ES-I3 (cell line): Measurements from ENCODE around the gene NAALADL1.

Source experiments
- H3K36me3 ChIP-seq: 2 replicates; pipeline ENCODE4 v1.6.1; 2013; ENCODE audit warnings: mild to moderate bottlenecking, low read length, control low read depth, moderate library complexity; ENCODE audit not compliant: insufficient read depth
- H3K4me1 ChIP-seq: 2 replicates; pipeline ENCODE4 v1.6.1; 2013; ENCODE audit warnings: mild to moderate bottlenecking, control low read depth, low read length; ENCODE audit not compliant: insufficient read depth
- H3K9ac ChIP-seq: 2 replicates; pipeline ENCODE4 v1.6.1; 2013; ENCODE audit warnings: low read depth, mild to moderate bottlenecking, low read length, moderate library complexity
- H3K9me3 ChIP-seq: 2 replicates; pipeline ENCODE4 v1.6.1; 2013; ENCODE audit warnings: mild to moderate bottlenecking, low read length, moderate library complexity; ENCODE audit not compliant: control insufficient read depth, insufficient read depth

Gene NAALADL1

DNA sequence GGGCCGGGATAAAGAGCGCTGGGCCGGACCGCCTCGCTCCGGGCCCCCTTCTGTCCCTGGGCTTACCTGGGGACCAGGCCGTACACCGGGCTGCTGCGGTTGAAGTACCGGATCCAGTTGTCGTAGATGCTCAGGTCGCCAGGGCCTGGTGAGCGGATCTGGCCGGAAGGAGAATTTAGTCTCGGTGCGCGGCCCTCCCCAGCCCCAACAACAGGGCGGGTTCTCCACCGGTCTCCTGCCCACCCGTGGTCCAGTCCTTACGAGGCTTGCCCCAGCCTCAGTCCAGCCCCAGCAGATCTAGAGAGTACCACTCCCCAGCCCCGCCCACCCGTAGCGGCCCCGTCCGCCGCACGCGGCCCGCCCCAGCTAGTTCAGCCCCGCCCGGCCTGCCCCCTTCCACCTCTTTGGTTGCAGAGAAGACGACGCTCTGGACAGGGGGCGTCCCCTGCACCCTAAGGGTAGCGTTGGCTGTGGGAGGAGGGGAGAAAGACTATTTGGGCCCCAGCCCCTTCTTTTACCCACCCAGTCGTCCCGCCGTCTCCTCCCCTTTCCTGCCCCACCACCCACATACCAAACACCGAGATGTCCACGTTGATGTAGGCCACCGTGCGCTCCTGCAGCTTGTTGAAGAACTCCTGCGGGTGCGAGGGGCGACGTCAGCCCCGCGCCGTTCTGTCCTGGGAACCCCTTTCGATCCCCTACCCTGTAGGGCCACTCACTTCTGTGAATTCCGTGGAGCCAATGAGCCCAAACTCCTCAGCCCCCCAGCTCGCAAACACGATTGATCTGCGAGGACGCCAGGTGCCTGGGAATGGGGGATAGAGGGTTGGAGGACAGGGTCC lies 10.6 kb downstream of the NAALADL1 start:
- Histone ChIP-seq H3K9me3 (no peaks in the 10 kb centered on the region), H3K9ac (peak overlapping the region; percentile 30), H3K4me1 (no peaks in the 10 kb centered on the region), H3K36me3 (peaks cover 5% of the 10 kb centered on the region; the same call in 1 of the 2 replicates)

DNA sequence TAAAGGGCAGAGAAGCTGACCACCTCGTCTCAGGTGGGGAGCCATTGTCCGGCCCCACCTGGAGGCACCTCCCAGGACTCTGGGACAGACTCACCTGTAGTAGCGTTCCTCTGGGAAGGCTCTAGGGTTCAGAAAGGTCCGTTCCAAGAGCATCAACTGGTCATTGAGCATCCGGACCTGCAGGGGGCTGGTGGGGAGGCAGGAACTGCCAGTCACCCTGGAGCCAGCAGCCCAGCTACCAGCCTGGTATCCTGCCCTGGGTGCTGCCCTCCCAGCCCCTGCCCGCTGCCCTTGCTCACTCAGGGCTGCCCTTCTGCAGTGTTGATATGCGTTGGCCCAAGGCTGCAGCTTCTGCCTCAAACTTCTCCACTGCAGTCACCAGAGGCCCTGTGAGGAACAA lies 12.6 kb downstream of the NAALADL1 start:
- no peaks in the 10 kb centered on the region for H3K9me3 ChIP-seq
- H3K36me3 ChIP-seq: peaks cover 5% of the 10 kb centered on the region; the same call in 1 of the 2 replicates
- H3K4me1 ChIP-seq: no peaks in the 10 kb centered on the region
- H3K9ac ChIP-seq: no peak overlapping the region

DNA sequence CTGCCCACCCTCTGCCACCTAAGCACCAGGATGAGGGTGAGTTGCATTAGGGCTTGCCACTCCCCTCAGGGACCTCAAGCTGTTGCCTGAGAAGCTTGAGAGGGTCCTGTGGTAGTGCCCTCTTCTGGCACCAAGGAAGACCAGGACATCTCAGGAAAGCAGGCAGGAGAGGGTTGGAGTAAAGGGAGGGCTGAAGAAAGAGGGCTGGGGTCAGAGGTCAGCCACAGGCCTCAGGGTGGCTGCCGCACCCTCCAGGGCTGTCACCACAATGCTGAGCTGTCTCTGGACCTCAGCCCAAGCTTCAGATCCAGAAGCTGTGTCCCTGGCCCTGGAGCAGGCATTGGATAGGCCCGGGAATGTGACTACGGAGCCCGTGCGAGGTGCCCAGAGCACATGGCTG lies 13.3 kb downstream of the NAALADL1 start:
- Histone ChIP-seq H3K36me3 (peaks cover 5% of the 10 kb centered on the region; the same call in 1 of the 2 replicates), H3K9ac (no peak overlapping the region), H3K4me1 (no peaks in the 10 kb centered on the region), H3K9me3 (no peaks in the 10 kb centered on the region)

- H3K4me1 ChIP-seq: no peaks in the 10 kb centered on the region
- peaks cover 5% of the 10 kb centered on the region; the same call in 1 of the 2 replicates for H3K36me3 ChIP-seq
- no peaks in the 10 kb centered on the region for H3K9me3 ChIP-seq
- no peak overlapping the region for H3K9ac ChIP-seq
Measured at GRCh38 chr11:65043881-65044501, 14.4 kb downstream of the NAALADL1 start.

GRCh38 chr11:65042891-65043290 lies 15.5 kb downstream of the NAALADL1 start:
- Histone ChIP-seq H3K36me3 (peaks cover 5% of the 10 kb centered on the region; the same call in 1 of the 2 replicates), H3K9ac (no peak overlapping the region), H3K4me1 (no peaks in the 10 kb centered on the region), H3K9me3 (no peaks in the 10 kb centered on the region)

- Histone ChIP-seq H3K4me1 (no peaks in the 10 kb centered on the region), H3K36me3 (peaks cover 5% of the 10 kb centered on the region; the same call in 1 of the 2 replicates), H3K9me3 (no peaks in the 10 kb centered on the region), H3K9ac (peak within 1 kb of the TSS; percentile 64)
Measured at GRCh38 chr11:65040847-65041622, 17.3 kb downstream of the NAALADL1 start, which contains the start of gene SAC3D1. Gene SAC3D1 (plus strand): TSS chr11:65041210. CDS start chr11:65041293, 83 bp downstream.

DNA sequence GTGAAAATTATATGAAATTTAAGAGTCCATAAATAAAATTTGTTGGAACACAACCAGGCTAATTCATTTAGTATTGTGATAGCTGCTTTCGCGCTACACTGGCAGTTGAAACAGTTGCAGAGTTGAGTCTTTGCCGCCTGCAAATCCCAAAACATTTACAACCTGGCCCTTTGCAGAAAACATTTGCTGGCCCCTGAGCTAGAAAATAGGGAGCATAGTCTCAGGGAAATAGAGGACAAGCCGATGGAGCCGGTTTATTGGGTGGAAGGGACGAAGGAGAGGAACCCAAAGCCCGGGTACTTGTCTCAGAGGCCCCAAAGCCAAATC lies 17.9 kb downstream of the NAALADL1 start:
- Histone ChIP-seq H3K36me3 (peaks cover 5% of the 10 kb centered on the region; the same call in 1 of the 2 replicates), H3K9me3 (no peaks in the 10 kb centered on the region)

DNA sequence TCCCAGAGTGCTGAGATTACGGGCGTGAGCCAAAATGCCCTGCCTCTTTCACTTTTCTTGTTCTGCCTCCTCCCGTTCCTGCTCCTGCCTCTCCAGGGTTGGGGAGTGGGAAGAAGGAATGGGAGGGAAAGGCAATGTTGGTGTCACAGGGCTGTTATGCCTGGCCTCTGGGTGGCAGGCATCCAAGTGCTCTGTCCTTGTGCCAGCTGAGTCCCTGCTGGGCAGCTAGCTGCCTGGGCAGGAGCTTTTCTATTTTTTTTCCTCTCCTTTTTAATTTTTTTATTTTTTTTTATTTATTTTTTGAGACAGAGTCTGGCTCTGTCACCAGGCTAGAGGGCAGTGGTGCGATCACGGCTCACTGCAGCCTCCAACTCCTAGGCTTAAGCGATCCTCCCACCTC lies 21.4 kb downstream of the NAALADL1 start:
- no peaks in the 10 kb centered on the region for H3K9me3 ChIP-seq
- H3K36me3 ChIP-seq: no peaks in the 10 kb centered on the region; the same call in 1 of the 2 replicates
- no peak overlapping the region for H3K9ac ChIP-seq
- H3K4me1 ChIP-seq: no peaks in the 10 kb centered on the region

More for the DNA sequence above, 17.9 kb downstream of the NAALADL1 start:
- Histone ChIP-seq H3K9ac (peak overlapping the region; percentile 64), H3K4me1 (no peaks in the 10 kb centered on the region)

- Histone ChIP-seq H3K36me3 (no peaks in the 10 kb centered on the region; the same call in 1 of the 2 replicates), H3K4me1 (no peaks in the 10 kb centered on the region), H3K9ac (no peak overlapping the region), H3K9me3 (no peaks in the 10 kb centered on the region)
Measured at GRCh38 chr11:65035579-65035978, 22.8 kb downstream of the NAALADL1 start.

DNA sequence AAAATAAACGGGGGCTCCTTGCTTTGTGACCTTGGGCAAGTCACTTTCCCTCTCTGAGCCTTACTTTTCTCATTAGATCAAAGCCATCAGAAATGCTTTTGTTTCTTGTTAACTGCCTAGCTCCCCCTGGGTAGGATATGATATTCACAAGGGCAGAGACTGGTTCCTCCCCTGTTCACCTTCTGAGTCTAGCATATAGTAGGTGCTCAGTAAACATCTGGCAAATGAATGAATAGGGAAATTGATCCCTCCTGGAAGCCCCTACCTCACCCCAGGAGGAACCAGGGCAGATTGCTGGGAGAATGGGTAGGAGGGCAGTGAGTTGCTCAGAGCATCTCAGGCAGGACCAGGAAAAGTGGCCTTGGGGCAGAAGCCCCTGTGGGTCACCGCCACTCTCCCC lies 23.9 kb downstream of the NAALADL1 start:
- no peaks in the 10 kb centered on the region for H3K9me3 ChIP-seq
- H3K9ac ChIP-seq: no peak overlapping the region
- no peaks in the 10 kb centered on the region; the same call in 1 of the 2 replicates for H3K36me3 ChIP-seq
- no peaks in the 10 kb centered on the region for H3K4me1 ChIP-seq

DNA sequence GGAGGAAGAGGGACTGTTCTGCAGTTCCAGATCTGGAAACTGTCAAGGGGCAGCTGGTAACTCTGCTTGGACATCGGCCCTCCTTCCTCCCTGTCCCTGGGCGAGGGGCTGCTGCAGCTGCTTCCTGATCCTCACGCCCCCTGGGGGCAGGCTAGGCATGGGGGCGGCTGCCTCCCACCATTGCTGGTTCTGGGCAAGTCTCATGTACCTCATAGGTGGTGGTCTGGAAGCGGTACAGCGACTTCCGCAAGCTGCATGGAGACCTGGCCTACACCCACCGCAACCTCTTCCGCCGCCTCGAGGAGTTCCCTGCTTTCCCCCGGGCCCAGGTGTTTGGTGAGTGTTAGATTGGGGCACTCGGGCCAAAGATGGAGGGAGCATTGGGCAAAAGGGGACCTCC lies 26.1 kb downstream of the NAALADL1 start:
- Histone ChIP-seq H3K4me1 (peaks cover 4% of the 10 kb centered on the region; the same call in 1 of the 2 replicates), H3K36me3 (no peaks in the 10 kb centered on the region; the same call in 1 of the 2 replicates), H3K9ac (no peak overlapping the region)

DNA sequence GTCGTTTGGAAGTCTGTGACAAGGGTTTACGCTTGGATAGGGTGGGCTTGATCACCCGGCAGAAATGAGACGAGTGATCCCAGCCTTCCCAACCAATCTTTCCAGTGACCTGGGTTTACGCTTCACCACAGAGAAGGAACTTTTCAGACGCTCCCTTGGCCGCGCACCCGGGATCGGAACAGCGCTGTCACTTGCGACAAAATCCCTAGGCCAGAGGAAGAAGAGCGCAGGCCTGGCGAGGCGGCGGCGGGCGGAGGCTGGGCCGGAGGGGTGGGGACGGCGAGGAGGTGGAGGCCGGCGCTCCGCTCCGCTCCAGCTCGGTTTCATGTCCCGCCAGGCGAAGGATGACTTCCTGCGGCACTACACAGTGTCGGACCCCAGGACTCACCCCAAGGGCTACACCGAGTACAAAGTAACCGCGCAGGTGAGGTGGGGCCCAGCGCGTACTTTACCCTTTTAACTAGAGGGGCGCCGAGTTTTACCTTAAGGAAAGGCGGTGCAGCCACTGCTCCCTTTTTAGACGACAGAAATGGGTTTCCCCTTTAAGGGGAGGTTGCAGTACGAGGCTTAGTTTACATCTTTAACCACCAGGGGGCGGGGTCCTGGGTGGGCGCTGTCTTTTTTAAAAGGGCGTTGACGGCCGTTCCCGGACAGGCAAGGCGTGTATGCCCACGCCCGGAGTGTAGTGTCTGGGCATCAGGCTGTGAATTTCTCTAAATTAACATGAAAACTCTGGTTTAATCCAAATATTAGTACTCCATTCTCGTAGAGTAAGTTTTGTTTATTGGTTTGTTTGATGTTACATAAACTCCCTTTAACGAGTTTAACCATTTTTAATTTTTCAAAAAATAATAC lies 30.9 kb downstream of the NAALADL1 start, which contains the start of gene SNX15:
TSS of gene SNX15 (plus strand) at position 227 of the 855 bp plus-strand sequence. CDS start at position 326, 99 bp downstream.
- H3K9ac ChIP-seq: peak within 1 kb of the TSS; percentile 55
- H3K9me3 ChIP-seq: no peaks in the 10 kb centered on the region
- H3K4me1 ChIP-seq: peaks cover 4% of the 10 kb centered on the region; the same call in 1 of the 2 replicates
- no peaks in the 10 kb centered on the region for H3K36me3 ChIP-seq

More for the DNA sequence above, 26.1 kb downstream of the NAALADL1 start:
- no peaks in the 10 kb centered on the region for H3K9me3 ChIP-seq

DNA sequence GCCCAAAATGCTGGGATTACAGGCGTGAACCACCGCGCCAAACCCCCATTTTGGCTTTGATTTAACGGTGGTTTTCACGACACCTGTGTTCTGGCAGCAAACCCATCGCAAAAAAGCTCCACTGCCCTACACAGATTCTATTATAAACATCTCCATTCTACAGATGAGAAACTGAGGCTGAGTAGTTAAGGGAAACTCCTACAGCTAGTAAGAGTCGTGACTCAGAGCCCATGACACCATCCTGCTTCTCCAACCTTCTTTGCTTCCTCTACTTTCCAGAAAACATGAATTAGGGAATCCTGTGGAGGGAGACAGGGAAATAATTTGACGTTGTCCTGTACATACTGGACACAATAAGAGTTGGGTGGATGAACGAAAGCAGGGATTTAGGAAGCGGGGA lies 31.5 kb downstream of the NAALADL1 start:
- Histone ChIP-seq H3K4me1 (peaks cover 4% of the 10 kb centered on the region; the same call in 1 of the 2 replicates), H3K36me3 (no peaks in the 10 kb centered on the region), H3K9ac (peak overlapping the region; percentile 55; the same call in 1 of the 2 replicates), H3K9me3 (no peaks in the 10 kb centered on the region)
